NCI-H524 (cell line): ENCODE measurements around the gene IP6K3.

ENCODE experiments used
- DNase-seq, 2 experiments: peaks; one replicate each; lab custom pipeline; 2025; lab: John Stamatoyannopoulos, UW

IP6K3 gene

GRCh38 chr6:33740794-33741193, 5.9 kb downstream of the IP6K3 start:
- no peak for DNase-seq

GRCh38 chr6:33740204-33740608, 6.5 kb downstream of the IP6K3 start:
- peak in 1 of 2 experiments; percentile 39 for DNase-seq

GRCh38 chr6:33739571-33739970, 7.1 kb downstream of the IP6K3 start:
- no peak for DNase-seq

- no peak for DNase-seq
These were observed 7.8 kb downstream of the IP6K3 start for GRCh38 chr6:33738879-33739278.

- DNase-seq, result no peak
These were observed 8.6 kb downstream of the IP6K3 start for GRCh38 chr6:33738153-33738552.

- no peak for DNase-seq
These were observed 9.3 kb downstream of the IP6K3 start for GRCh38 chr6:33737267-33738026.

GRCh38 chr6:33735216-33735615, 11.5 kb downstream of the IP6K3 start:
- peak in 1 of 2 experiments; percentile 77 for DNase-seq

GRCh38 chr6:33733709-33734007, 13.0 kb downstream of the IP6K3 start:
- DNase-seq, result no peak

GRCh38 chr6:33732817-33733708, 13.6 kb downstream of the IP6K3 start:
- no peak for DNase-seq

GRCh38 chr6:33732385-33732784, 14.3 kb downstream of the IP6K3 start:
- no peak for DNase-seq

GRCh38 chr6:33731751-33732282, 14.9 kb downstream of the IP6K3 start:
- no peak for DNase-seq

- DNase-seq, result no peak
These were observed 15.7 kb downstream of the IP6K3 start for GRCh38 chr6:33731035-33731434.

- no peak for DNase-seq
These were observed 16.1 kb downstream of the IP6K3 start for GRCh38 chr6:33730611-33731010.

GRCh38 chr6:33729059-33729458, 17.6 kb downstream of the IP6K3 start:
- DNase-seq, result no peak

GRCh38 chr6:33728438-33728837, 18.3 kb downstream of the IP6K3 start:
- DNase-seq, result no peak

- DNase-seq, result no peak
These were observed 18.8 kb downstream of the IP6K3 start for GRCh38 chr6:33727932-33728331.

GRCh38 chr6:33727126-33727525, 19.6 kb downstream of the IP6K3 start:
- no peak for DNase-seq

- DNase-seq, result no peak
These were observed 20.0 kb downstream of the IP6K3 start for GRCh38 chr6:33726696-33727095.

- DNase-seq, result peak in 1 of 2 experiments; percentile 24
These were observed 20.6 kb downstream of the IP6K3 start for GRCh38 chr6:33725891-33726673.

- DNase-seq, result no peak
These were observed 21.5 kb downstream of the IP6K3 start for GRCh38 chr6:33725222-33725621.

- peak in 1 of 2 experiments; percentile 35 for DNase-seq
These were observed 22.3 kb downstream of the IP6K3 start for GRCh38 chr6:33724102-33725023.
